Measurements from ENCODE around the gene S100B. TPM values are rescaled to one million over a fixed set of nuclear protein-coding genes. Genes with fewer than 3 reads are reported as not detected.

S100B gene
- total RNA-seq, 1 experiment from 2014 or later = not detected

GRCh38 chr21:46604329-46604974 lies 430 bp downstream of the S100B start:
- Histone ChIP-seq H3K4me3 (ENCODE audit: low read length) (no peak overlapping the region), H3K79me2 (ENCODE audit: low read length) (no peaks in the 10 kb centered on the region), H3K4me2 (ENCODE audit: low read depth, low read length, poor library complexity, severe bottlenecking) (no peak overlapping the region), H3K9me2 (replicated peaks; ENCODE audit: insufficient read depth, low read length) (no peaks in the 10 kb centered on the region), H3K27me3 (ENCODE audit: low read length) (no peaks in the 10 kb centered on the region), H3K4me1 (ENCODE audit: low read length) (peaks cover 12% of the 10 kb centered on the region), H3K9ac (ENCODE audit: low read length) (no peak overlapping the region), H3K27ac (ENCODE audit: low read length) (no peak overlapping the region), H3K36me3 (ENCODE audit: insufficient read depth, low read length) (no peaks in the 10 kb centered on the region), H4K20me1 (ENCODE audit: insufficient read depth, low read depth, low read length) (no peaks in the 10 kb centered on the region), H3K9me3 (ENCODE audit: low read length) (no peaks in the 10 kb centered on the region), H2AFZ (ENCODE audit: low read length) (no peak overlapping the region)
- no peak for DNase-seq

- Histone ChIP-seq H3K27ac (ENCODE audit: low read length) (no peak overlapping the region), H3K36me3 (ENCODE audit: insufficient read depth, low read length) (no peaks in the 10 kb centered on the region), H3K27me3 (ENCODE audit: low read length) (no peaks in the 10 kb centered on the region), H3K4me1 (ENCODE audit: low read length) (no peaks in the 10 kb centered on the region; the same call in 1 of the 2 replicates), H3K9me3 (ENCODE audit: low read length) (no peaks in the 10 kb centered on the region), H3K79me2 (ENCODE audit: low read length) (no peaks in the 10 kb centered on the region), H3K9me2 (replicated peaks; ENCODE audit: insufficient read depth, low read length) (no peaks in the 10 kb centered on the region), H2AFZ (ENCODE audit: low read length) (no peak overlapping the region), H3K9ac (ENCODE audit: low read length) (no peak overlapping the region), H3K4me2 (ENCODE audit: low read depth, low read length, poor library complexity, severe bottlenecking) (no peak overlapping the region), H4K20me1 (ENCODE audit: insufficient read depth, low read depth, low read length) (no peaks in the 10 kb centered on the region), H3K4me3 (ENCODE audit: low read length) (no peak overlapping the region)
- no peak for DNase-seq
Measured at GRCh38 chr21:46603228-46603627, 1.7 kb downstream of the S100B start.

- H3K4me2 ChIP-seq (ENCODE audit: low read depth, low read length, poor library complexity, severe bottlenecking) = no peak overlapping the region
- H3K9ac ChIP-seq (ENCODE audit: low read length) = no peak overlapping the region
- no peaks in the 10 kb centered on the region for H3K4me1 ChIP-seq (ENCODE audit: low read length)
- DNase-seq = no peak
- no peaks in the 10 kb centered on the region for H3K9me3 ChIP-seq (ENCODE audit: low read length)
- no peak overlapping the region for H3K4me3 ChIP-seq (ENCODE audit: low read length)
- no peak overlapping the region for H2AFZ ChIP-seq (ENCODE audit: low read length)
- no peaks in the 10 kb centered on the region for H3K9me2 ChIP-seq (replicated peaks; ENCODE audit: insufficient read depth, low read length)
- H4K20me1 ChIP-seq (ENCODE audit: insufficient read depth, low read depth, low read length) = no peaks in the 10 kb centered on the region
- no peaks in the 10 kb centered on the region for H3K27me3 ChIP-seq (ENCODE audit: low read length)
- H3K27ac ChIP-seq (ENCODE audit: low read length) = no peak overlapping the region
- no peaks in the 10 kb centered on the region for H3K36me3 ChIP-seq (ENCODE audit: insufficient read depth, low read length)
- no peaks in the 10 kb centered on the region for H3K79me2 ChIP-seq (ENCODE audit: low read length)
Measured at GRCh38 chr21:46600978-46601377, 3.9 kb downstream of the S100B start.

- H3K36me3 ChIP-seq (ENCODE audit: insufficient read depth, low read length) = no peaks in the 10 kb centered on the region
- H3K27me3 ChIP-seq (ENCODE audit: low read length) = no peaks in the 10 kb centered on the region
- no peak overlapping the region for H3K27ac ChIP-seq (ENCODE audit: low read length)
- H3K4me3 ChIP-seq (ENCODE audit: low read length) = no peak overlapping the region
- no peak overlapping the region for H2AFZ ChIP-seq (ENCODE audit: low read length)
- no peaks in the 10 kb centered on the region for H3K4me1 ChIP-seq (ENCODE audit: low read length)
- H3K79me2 ChIP-seq (ENCODE audit: low read length) = no peaks in the 10 kb centered on the region
- DNase-seq = no peak
- no peak overlapping the region for H3K9ac ChIP-seq (ENCODE audit: low read length)
- no peaks in the 10 kb centered on the region for H4K20me1 ChIP-seq (ENCODE audit: insufficient read depth, low read depth, low read length)
- no peak overlapping the region for H3K4me2 ChIP-seq (ENCODE audit: low read depth, low read length, poor library complexity, severe bottlenecking)
- H3K9me3 ChIP-seq (ENCODE audit: low read length) = no peaks in the 10 kb centered on the region
- no peaks in the 10 kb centered on the region for H3K9me2 ChIP-seq (replicated peaks; ENCODE audit: insufficient read depth, low read length)
Measured at GRCh38 chr21:46600305-46600704, 4.6 kb downstream of the S100B start.

- Histone ChIP-seq H4K20me1 (ENCODE audit: insufficient read depth, low read depth, low read length) (no peaks in the 10 kb centered on the region), H3K4me1 (ENCODE audit: low read length) (no peaks in the 10 kb centered on the region), H3K9me2 (replicated peaks; ENCODE audit: insufficient read depth, low read length) (no peaks in the 10 kb centered on the region), H2AFZ (ENCODE audit: low read length) (no peak overlapping the region), H3K27me3 (ENCODE audit: low read length) (no peaks in the 10 kb centered on the region), H3K4me2 (ENCODE audit: low read depth, low read length, poor library complexity, severe bottlenecking) (no peak overlapping the region), H3K79me2 (ENCODE audit: low read length) (no peaks in the 10 kb centered on the region), H3K27ac (ENCODE audit: low read length) (no peak overlapping the region), H3K9ac (ENCODE audit: low read length) (no peak overlapping the region), H3K4me3 (ENCODE audit: low read length) (no peak overlapping the region), H3K9me3 (ENCODE audit: low read length) (peaks cover 2% of the 10 kb centered on the region; the same call in 1 of the 2 replicates), H3K36me3 (ENCODE audit: insufficient read depth, low read length) (no peaks in the 10 kb centered on the region)
- no peak for DNase-seq
Measured at GRCh38 chr21:46598581-46599572, 6.0 kb downstream of the S100B start.

- Histone ChIP-seq H3K9me2 (replicated peaks; ENCODE audit: insufficient read depth, low read length) (no peaks in the 10 kb centered on the region), H3K36me3 (ENCODE audit: insufficient read depth, low read length) (no peaks in the 10 kb centered on the region), H3K27ac (ENCODE audit: low read length) (no peak overlapping the region), H3K27me3 (ENCODE audit: low read length) (no peaks in the 10 kb centered on the region), H4K20me1 (ENCODE audit: insufficient read depth, low read depth, low read length) (no peaks in the 10 kb centered on the region), H3K9ac (ENCODE audit: low read length) (no peak overlapping the region), H2AFZ (ENCODE audit: low read length) (no peak overlapping the region), H3K4me1 (ENCODE audit: low read length) (no peaks in the 10 kb centered on the region), H3K4me2 (ENCODE audit: low read depth, low read length, poor library complexity, severe bottlenecking) (no peak overlapping the region), H3K9me3 (ENCODE audit: low read length) (peaks cover 2% of the 10 kb centered on the region; the same call in 1 of the 2 replicates), H3K79me2 (ENCODE audit: low read length) (no peaks in the 10 kb centered on the region), H3K4me3 (ENCODE audit: low read length) (no peak overlapping the region)
- DNase-seq = no peak
Measured at GRCh38 chr21:46597896-46598343, 7.0 kb downstream of the S100B start.

GRCh38 chr21:46597031-46597430 lies 7.9 kb downstream of the S100B start:
- Histone ChIP-seq H3K27ac (ENCODE audit: low read length) (no peak overlapping the region), H3K9me2 (replicated peaks; ENCODE audit: insufficient read depth, low read length) (no peaks in the 10 kb centered on the region), H3K4me2 (ENCODE audit: low read depth, low read length, poor library complexity, severe bottlenecking) (no peak overlapping the region), H3K79me2 (ENCODE audit: low read length) (no peaks in the 10 kb centered on the region), H3K36me3 (ENCODE audit: insufficient read depth, low read length) (no peaks in the 10 kb centered on the region), H2AFZ (ENCODE audit: low read length) (no peak overlapping the region), H3K9ac (ENCODE audit: low read length) (no peak overlapping the region), H4K20me1 (ENCODE audit: insufficient read depth, low read depth, low read length) (no peaks in the 10 kb centered on the region), H3K4me3 (ENCODE audit: low read length) (no peak overlapping the region), H3K9me3 (ENCODE audit: low read length) (peaks cover 2% of the 10 kb centered on the region; the same call in 1 of the 2 replicates), H3K27me3 (ENCODE audit: low read length) (no peaks in the 10 kb centered on the region), H3K4me1 (ENCODE audit: low read length) (no peaks in the 10 kb centered on the region)
- no peak for DNase-seq

- Histone ChIP-seq H3K9me3 (ENCODE audit: low read length) (peaks cover 2% of the 10 kb centered on the region; the same call in 1 of the 2 replicates), H4K20me1 (ENCODE audit: insufficient read depth, low read depth, low read length) (no peaks in the 10 kb centered on the region), H3K9ac (ENCODE audit: low read length) (no peak overlapping the region), H2AFZ (ENCODE audit: low read length) (no peak overlapping the region), H3K79me2 (ENCODE audit: low read length) (no peaks in the 10 kb centered on the region), H3K36me3 (ENCODE audit: insufficient read depth, low read length) (no peaks in the 10 kb centered on the region), H3K4me2 (ENCODE audit: low read depth, low read length, poor library complexity, severe bottlenecking) (no peak overlapping the region), H3K4me3 (ENCODE audit: low read length) (no peak overlapping the region), H3K9me2 (replicated peaks; ENCODE audit: insufficient read depth, low read length) (no peaks in the 10 kb centered on the region), H3K27me3 (ENCODE audit: low read length) (no peaks in the 10 kb centered on the region), H3K4me1 (ENCODE audit: low read length) (no peaks in the 10 kb centered on the region), H3K27ac (ENCODE audit: low read length) (no peak overlapping the region)
- DNase-seq = no peak
Measured at GRCh38 chr21:46596201-46596600, 8.7 kb downstream of the S100B start.

Measured in Karpas-422 (cell line).